Hepatocyte (in vitro differentiated cells): ENCODE data around the gene GPR78.

Experiments
- CTCF ChIP-seq: fragments of 200-600 bp; sonication (generic); IDR thresholded peaks from 2 replicates; pipeline ENCODE4 v1.5.1; 2016; ENCODE audit warnings: antibody characterized with exemption, mild to moderate bottlenecking; ENCODE audit not compliant: poor library complexity
- EZH2 ChIP-seq: fragments of 200-600 bp; sonication (generic); IDR thresholded peaks from 2 replicates; pipeline ENCODE4 v1.6.1; 2016; ENCODE audit warnings: antibody characterized with exemption, mild to moderate bottlenecking, borderline replicate concordance
- EZH2phosphoT487 ChIP-seq: fragments of 200-600 bp; sonication (generic); IDR thresholded peaks from one replicate; pipeline ENCODE4 v1.6.1; 2018; ENCODE audit warnings: antibody characterized with exemption, mild to moderate bottlenecking, low read depth, moderate library complexity; ENCODE audit not compliant: unreplicated experiment, severe bottlenecking

- TF ChIP-seq CTCF, result no peak
- no peak for TF ChIP-seq EZH2phosphoT487
- TF ChIP-seq EZH2, result no peak
These were observed 15.3 kb downstream of the GPR78 start for GRCh38 chr4:8595237-8596087.
